VCaP (cell line): ENCODE results near the gene DCP1B.

ENCODE experiments used
- H3K27ac ChIP-seq: fragments of 450-650 bp; 2 replicates; pipeline ENCODE4 v1.5.1; 2017
- TF ChIP-seq, protein P1 (sequence below): fragments of 450-650 bp; conservative IDR thresholded peaks from 2 replicates; pipeline ENCODE4 v1.5.1; 2017; ENCODE audit warnings: mild to moderate bottlenecking, moderate library complexity

DCP1B gene

GRCh38 chr12:1972260-1972659, 32.0 kb downstream of the DCP1B start:
- TF ChIP-seq, protein P1, sequence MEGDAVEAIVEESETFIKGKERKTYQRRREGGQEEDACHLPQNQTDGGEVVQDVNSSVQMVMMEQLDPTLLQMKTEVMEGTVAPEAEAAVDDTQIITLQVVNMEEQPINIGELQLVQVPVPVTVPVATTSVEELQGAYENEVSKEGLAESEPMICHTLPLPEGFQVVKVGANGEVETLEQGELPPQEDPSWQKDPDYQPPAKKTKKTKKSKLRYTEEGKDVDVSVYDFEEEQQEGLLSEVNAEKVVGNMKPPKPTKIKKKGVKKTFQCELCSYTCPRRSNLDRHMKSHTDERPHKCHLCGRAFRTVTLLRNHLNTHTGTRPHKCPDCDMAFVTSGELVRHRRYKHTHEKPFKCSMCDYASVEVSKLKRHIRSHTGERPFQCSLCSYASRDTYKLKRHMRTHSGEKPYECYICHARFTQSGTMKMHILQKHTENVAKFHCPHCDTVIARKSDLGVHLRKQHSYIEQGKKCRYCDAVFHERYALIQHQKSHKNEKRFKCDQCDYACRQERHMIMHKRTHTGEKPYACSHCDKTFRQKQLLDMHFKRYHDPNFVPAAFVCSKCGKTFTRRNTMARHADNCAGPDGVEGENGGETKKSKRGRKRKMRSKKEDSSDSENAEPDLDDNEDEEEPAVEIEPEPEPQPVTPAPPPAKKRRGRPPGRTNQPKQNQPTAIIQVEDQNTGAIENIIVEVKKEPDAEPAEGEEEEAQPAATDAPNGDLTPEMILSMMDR: no peak
- peak overlapping the region; percentile 69 for H3K27ac ChIP-seq

DNA sequence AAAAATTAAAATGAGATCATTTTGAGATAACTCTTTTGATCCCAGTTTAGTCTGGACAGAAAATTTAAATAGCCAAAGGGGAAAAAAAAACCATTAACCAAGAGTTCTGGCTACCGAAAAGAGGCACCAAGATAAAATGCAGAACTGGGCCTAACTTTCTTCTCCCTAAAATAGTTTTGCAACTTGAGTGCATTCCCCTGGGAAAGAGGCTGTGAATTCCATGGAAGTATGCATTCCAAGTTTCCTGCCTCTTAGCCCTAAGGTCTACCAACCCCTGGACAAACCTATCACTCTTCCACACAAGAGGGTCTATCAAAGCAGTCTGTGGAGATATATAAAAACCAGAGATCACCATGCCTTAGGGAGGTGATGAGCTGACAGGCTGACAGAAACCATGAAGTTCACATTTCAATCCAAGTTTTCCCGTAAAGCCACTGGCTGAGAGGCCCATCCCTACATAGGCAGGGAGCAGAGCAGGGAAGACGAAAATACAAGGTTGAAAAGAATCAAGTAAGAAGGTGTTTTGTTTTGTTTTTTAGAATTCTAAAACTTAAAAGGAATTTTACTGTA, 33.8 kb downstream of the DCP1B start:
- no peak overlapping the region for H3K27ac ChIP-seq
- TF ChIP-seq, protein P1: no peak

- TF ChIP-seq, protein P1: no peak
- no peak overlapping the region for H3K27ac ChIP-seq
Observed at GRCh38 chr12:1966561-1967226, 37.6 kb downstream of the DCP1B start.

- no peak overlapping the region for H3K27ac ChIP-seq
- TF ChIP-seq, protein P1: no peak
Observed at GRCh38 chr12:1965916-1966315, 38.3 kb downstream of the DCP1B start.

DNA sequence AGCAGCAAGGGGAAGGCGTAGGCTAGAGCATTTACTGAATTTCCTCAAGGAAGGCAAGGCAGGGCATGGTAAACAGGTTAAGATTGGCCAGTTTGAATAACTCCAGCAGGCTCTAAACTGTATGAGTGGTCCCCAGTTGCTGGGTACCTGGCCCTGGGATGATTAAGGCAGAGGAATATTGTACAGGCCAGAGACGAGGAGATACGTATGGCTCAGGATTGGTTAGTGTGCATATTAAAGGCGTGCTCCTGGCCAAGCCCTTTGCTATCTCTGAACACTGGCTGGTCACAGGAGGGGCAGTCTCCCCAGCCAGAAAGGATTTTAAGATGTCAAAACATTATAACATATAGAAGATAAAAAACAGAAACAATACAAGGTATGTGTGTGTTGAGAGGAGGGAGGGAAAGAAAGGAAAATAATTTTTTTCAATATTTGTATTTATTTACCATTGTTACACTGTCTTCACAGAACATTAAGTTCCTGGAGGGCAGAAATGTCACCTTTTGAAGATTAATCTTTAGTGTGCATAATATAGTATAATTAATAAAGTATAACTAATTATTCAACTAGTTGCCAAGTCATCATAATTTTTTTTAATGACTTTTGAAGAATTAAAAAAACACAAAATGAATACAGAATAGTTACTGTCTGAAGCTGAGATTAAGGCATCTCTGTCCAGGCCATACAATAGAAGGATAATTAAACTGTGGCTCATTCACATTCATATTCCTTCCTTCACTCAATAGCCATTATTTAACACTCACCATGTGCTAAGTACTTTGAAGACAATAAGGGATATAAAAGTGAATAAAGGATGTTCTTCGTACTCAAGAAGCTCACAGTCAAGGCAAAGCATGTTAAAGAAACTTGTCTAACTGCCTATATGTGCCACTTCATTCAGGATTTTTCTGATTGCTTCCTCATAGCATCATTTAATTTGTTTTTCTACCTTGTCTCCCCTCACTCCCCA, 41.9 kb downstream of the DCP1B start:
- H3K27ac ChIP-seq: no peak overlapping the region
- TF ChIP-seq, protein P1: no peak

DNA sequence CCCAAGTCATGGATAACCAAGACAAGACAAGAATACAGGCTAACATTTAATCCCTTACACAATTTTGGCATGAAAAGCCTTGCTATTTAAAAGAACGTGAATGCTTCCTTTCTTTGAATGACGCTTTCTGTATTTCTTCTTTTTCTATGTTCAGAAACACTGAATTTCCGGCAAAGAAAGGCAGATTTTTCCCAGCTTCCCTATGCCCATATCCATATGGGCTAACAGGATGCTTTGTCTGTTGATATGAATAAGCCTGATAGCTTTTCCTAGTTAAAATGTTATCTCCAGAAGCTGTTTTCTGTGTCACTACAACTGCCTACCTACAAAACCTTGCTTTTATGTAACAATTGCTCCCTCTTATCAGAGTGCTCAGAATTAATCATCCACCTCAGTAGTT, 47.5 kb downstream of the DCP1B start:
- no peak overlapping the region for H3K27ac ChIP-seq
- TF ChIP-seq, protein P1: no peak
